ENCODE results near the gene SP9.
A peak's percentile ranks its signal among the peaks of the same experiment; 100 is the strongest.

SP9 gene

GRCh38 chr2:174333372-174334277, 1.1 kb upstream of the SP9 start:
- no peak for DNase-seq (ENCODE audit: low spot score)

GRCh38 chr2:174334278-174334715, 457 bp upstream of the SP9 start:
- DNase-seq (ENCODE audit: low spot score) = no peak

- no peak for DNase-seq (ENCODE audit: low spot score)
Measured at GRCh38 chr2:174335254-174335987, 667 bp downstream of the SP9 start.

- DNase-seq (ENCODE audit: low spot score) = no peak
Measured at GRCh38 chr2:174335988-174336500, 1.3 kb downstream of the SP9 start.

- no peak for DNase-seq (ENCODE audit: low spot score)
Measured at GRCh38 chr2:174336501-174337336, 2.0 kb downstream of the SP9 start.

- DNase-seq (ENCODE audit: low spot score) = no peak
Measured at GRCh38 chr2:174337337-174338146, 2.8 kb downstream of the SP9 start.

GRCh38 chr2:174338147-174338605, 3.4 kb downstream of the SP9 start:
- DNase-seq (ENCODE audit: low spot score) = no peak

- DNase-seq (ENCODE audit: low spot score) = no peak
Measured at GRCh38 chr2:174338671-174339560, 4.2 kb downstream of the SP9 start.

GRCh38 chr2:174339561-174340399, 5.0 kb downstream of the SP9 start:
- no peak for DNase-seq (ENCODE audit: low spot score)

GRCh38 chr2:174340400-174341292, 5.9 kb downstream of the SP9 start:
- no peak for DNase-seq (ENCODE audit: low spot score)

- peak; percentile 85 for DNase-seq (ENCODE audit: low spot score)
Measured at GRCh38 chr2:174341293-174341994, 6.7 kb downstream of the SP9 start.

- DNase-seq (ENCODE audit: low spot score) = no peak
Measured at GRCh38 chr2:174341995-174342685, 7.4 kb downstream of the SP9 start.

- DNase-seq (ENCODE audit: low spot score) = no peak
Measured at GRCh38 chr2:174342686-174343342, 8.1 kb downstream of the SP9 start.

- DNase-seq (ENCODE audit: low spot score) = no peak
Measured at GRCh38 chr2:174343343-174343622, 8.5 kb downstream of the SP9 start.

GRCh38 chr2:174343623-174344455, 9.1 kb downstream of the SP9 start:
- no peak for DNase-seq (ENCODE audit: low spot score)

All from putamen (tissue), 1 donor.